HG02588 (cell line): ENCODE data around the gene NPIPA8.
"Not testable (repeated sequence)": the region's sequence is repeated elsewhere in the genome, so short reads cannot be mapped to it uniquely, and the experiment has no call there.

Experiments used
- ATAC-seq: cut with Tn5 transposase; IDR thresholded peaks from one replicate; pipeline ENCODE4 v1.9.1; 2021; ENCODE audit warnings: mild to moderate bottlenecking, moderate library complexity; ENCODE audit not compliant: unreplicated experiment

Gene NPIPA8

GRCh38 chr16:18336636-18337035 lies at the start of gene NPIPA8:
NPIPA8 (minus strand) TSS chr16:18336736; CDS start chr16:18332662, 4,074 bp downstream.
- ATAC-seq, result not testable (repeated sequence)

- ATAC-seq, result not testable (repeated sequence)
These were observed 48.7 kb upstream of the NPIPA8 start for GRCh38 chr16:18385285-18385684.

DNA sequence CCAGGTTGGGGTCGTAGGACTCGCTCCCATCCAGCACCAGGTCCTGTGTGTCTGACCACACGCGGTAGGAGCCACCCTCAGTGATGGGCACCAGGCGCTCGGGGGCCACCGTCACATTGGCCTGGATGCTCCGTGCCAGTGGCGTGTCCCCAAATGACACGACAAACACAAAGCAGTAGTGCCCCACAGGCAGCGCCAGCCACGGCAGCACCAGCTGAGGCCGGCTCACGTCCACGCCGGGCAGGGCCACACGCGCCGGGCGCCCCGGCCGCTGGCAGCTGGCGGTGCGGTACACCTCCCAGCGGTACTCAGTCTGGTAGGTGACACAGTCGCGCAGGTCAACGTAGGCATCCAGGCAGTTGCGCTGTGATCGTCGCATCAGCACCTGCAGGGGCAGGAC lies 48.3 kb upstream of the NPIPA8 start:
- ATAC-seq, result not testable (repeated sequence)

GRCh38 chr16:18384098-18384636 lies 47.6 kb upstream of the NPIPA8 start:
- not testable (repeated sequence) for ATAC-seq

DNA sequence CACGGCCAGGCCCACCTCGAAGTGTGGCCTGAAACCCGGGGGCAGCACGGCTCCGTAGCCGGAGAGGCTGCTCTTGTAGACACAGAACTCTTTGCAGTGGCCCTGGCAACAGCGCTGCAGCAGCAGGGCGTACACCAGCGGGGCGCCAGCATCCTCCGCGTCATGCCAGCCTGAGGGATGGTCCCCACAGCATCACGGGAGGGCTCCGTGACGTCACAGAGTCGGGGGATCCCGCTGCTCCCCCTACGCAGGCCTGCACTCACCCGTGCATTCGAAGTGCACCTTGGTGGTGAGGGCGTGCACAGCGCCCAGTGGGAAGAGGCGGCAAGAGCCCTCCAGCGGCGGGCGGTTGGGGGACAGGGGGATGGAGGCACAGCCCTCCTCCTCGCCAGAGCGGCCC lies 46.2 kb upstream of the NPIPA8 start:
- not testable (repeated sequence) for ATAC-seq

DNA sequence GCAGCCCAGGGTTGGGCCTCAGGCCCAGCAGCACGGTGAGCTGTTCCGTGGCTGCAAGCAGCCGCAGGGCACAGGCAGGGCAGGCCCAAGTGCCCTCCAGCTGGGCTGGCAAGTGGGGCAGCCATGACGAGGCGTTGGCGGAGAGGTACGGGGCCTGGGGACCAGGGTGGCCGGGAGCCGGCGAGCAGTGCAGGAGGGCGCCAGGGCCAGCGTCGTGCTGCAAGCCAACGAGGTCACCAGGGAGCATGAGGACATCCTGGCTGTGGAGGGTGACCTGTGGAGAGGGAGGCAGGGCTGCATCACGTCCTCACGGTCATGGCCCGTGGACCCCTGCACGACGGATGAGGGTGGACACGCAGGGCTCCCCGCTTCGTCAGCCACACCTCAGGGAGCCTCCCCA lies 11.2 kb upstream of the NPIPA8 start:
- not testable (repeated sequence) for ATAC-seq

DNA sequence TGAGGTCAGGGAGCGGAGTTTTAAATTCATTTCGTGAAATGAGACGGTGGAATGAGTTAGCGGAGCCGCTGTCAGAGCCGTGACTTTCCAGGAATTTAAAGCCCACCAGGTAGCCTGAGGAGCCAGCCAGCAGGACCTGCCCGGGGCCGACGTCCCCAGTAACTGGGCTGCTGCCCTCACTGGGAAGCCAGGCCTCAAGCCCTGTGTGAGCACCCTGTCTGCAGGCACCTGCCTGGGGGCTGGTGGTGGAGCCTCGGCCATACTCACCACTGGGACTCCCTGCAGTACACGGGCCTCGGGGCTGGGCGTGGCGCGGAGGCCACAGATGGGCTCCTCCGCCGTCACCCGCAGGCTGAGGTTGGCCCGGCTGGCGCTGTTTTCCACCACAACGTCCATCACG lies 10.5 kb upstream of the NPIPA8 start:
- ATAC-seq, result not testable (repeated sequence)

- not testable (repeated sequence) for ATAC-seq
These were observed 8.1 kb upstream of the NPIPA8 start for GRCh38 chr16:18344634-18345033.

GRCh38 chr16:18341986-18342385 lies 5.5 kb upstream of the NPIPA8 start:
- ATAC-seq, result not testable (repeated sequence)

DNA sequence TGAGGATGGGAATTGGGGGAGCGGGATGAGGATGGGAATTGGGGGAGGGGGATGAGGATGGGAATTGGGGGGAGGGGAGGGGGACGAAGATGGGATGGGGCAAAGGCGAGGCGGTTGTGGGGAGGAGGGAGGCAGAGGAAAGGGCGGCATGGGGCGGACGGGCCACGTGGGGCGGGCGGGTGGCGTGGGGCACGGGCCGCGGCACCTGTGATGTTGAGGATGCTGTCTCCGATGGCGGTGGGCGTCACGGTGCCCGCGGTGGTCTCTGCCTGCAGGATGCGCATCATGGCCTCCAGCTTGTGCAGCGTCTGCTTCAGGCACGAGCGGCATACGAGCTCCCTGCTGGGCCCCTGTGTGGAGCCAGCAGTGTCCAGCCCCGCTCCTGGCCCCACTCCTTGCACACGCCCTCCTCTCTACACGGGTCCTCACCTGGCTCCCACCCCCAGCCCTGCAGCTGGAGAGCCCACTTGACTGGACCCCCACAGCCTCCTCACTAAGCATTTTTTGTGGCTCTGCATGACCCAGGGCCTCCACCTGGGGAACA lies 5.0 kb upstream of the NPIPA8 start:
- ATAC-seq, result not testable (repeated sequence)

- not testable (repeated sequence) for ATAC-seq
These were observed 2.7 kb upstream of the NPIPA8 start for GRCh38 chr16:18339210-18339609.

- ATAC-seq, result not testable (repeated sequence)
These were observed 24.7 kb downstream of the NPIPA8 start for GRCh38 chr16:18311811-18312210.

DNA sequence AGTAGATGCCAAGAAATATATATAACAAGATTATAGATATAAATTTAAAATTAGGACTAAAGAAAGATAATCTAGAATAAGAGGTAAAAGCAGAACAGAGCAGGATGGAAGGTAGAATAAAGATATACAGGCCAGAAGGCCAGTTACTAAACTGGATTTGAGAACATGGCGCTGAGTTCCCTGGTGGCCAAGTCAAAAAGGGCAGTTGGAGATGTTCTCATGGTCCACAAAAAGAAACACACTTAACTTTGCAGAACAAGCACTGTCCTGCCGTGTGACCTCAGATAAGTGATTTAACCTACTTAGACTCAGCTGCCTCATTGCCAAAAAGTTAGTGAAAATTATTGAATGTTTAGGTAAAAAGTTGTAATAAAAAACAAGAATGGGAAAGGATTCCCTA lies 27.4 kb downstream of the NPIPA8 start:
- ATAC-seq, result not testable (repeated sequence)

- ATAC-seq, result not testable (repeated sequence)
These were observed 29.3 kb downstream of the NPIPA8 start for GRCh38 chr16:18307241-18307640.

GRCh38 chr16:18306066-18306465 lies 30.5 kb downstream of the NPIPA8 start:
- not testable (repeated sequence) for ATAC-seq

GRCh38 chr16:18303059-18303706 lies 33.4 kb downstream of the NPIPA8 start:
- ATAC-seq, result not testable (repeated sequence)

GRCh38 chr16:18297714-18298113 lies 38.8 kb downstream of the NPIPA8 start:
- ATAC-seq, result not testable (repeated sequence)

GRCh38 chr16:18296931-18297330 lies 39.6 kb downstream of the NPIPA8 start:
- ATAC-seq, result not testable (repeated sequence)

- ATAC-seq, result not testable (repeated sequence)
These were observed 42.2 kb downstream of the NPIPA8 start for GRCh38 chr16:18294371-18294770.

DNA sequence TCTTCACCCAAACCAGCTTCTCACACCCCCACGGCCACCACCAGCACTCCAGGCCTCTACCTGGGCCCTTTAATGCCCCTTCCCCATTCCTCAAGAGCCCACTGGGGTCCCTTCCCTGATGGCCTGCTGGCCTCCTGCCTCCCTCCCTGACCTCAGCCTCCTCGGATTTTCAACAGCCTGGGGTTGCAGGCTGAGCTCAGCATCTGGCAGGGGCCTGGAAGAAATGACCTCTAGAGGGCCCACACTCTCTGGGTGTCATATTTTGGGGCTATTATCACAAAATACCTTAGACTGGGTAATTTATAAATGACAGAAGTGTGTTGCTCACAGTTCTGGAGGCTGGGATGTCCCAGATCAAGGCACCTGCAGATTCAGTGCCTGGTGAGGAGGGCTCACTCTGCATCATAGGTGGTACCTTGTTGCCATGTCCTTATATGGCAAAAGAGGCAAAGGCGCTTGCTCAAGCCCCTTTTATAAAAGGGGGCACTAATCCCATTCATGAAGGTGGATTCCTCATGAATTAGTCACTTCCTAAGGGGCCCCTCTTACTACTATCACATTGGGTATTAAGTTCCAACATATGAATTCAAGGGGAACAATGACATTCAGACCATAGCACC lies 43.1 kb downstream of the NPIPA8 start:
- not testable (repeated sequence) for ATAC-seq

GRCh38 chr16:18290959-18291358 lies 45.6 kb downstream of the NPIPA8 start:
- not testable (repeated sequence) for ATAC-seq

DNA sequence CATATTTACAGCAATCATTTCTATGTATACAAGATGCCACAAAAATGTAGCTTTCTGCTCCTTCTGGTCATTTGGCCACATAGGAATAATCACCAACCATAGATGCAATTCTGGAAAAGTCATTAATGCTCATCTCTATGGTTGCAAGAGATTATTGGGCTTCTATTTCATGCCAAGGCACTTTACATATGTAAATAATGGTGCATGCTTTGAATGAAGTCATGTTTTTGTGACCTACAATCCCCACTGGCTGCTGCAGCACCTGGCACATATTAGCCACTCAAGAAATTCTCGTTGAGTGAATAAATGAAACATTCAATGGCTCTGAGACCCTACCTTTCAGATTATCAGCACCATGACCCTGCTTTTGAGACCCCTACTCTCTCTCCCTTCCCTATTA lies 50.2 kb downstream of the NPIPA8 start:
- not testable (repeated sequence) for ATAC-seq
